H1 (cell line): ENCODE results near the gene SLC35E3. TPM values are rescaled to one million over a fixed set of nuclear protein-coding genes. Genes with fewer than 3 reads are reported as not detected.

Experiments
- CTCF ChIA-PET: fragments of 300-600 bp; sonication (Branson Sonifier 250); formaldehyde crosslinking; loops from one replicate; lab custom pipeline; 2021; ENCODE audit not compliant: partially characterized antibody; lab: Charles Lee
- POLR2A ChIA-PET: fragments of 300-600 bp; sonication (Branson Sonifier 250); formaldehyde crosslinking; loops from one replicate; lab custom pipeline; 2021; ENCODE audit warnings: inconsistent platforms; ENCODE audit not compliant: partially characterized antibody; lab: Charles Lee
- DNase-seq, 2 experiments: peaks; one replicate each; pipeline versions ENCODE4 v3.0.0 to v3.0.0-alpha.2; 2010 to 2022; ENCODE audit warnings: low spot score in 2 of 2, low read depth in 1 of 2, mixed read lengths in 1 of 2
- FAIRE-seq: peaks from 2 replicates; lab custom pipeline; 2011; peaks lifted over from hg19 to GRCh38; lab: Jason Lieb, UNC
- H2AFZ ChIP-seq: 2 replicates; pipeline ENCODE4 v1.8.1; 2012; ENCODE audit warnings: low read length, inconsistent platforms
- H2AK5ac ChIP-seq: 2 replicates; pipeline ENCODE4 v1.6.1; 2013; ENCODE audit warnings: low read depth, low read length
- H2BK120ac ChIP-seq: replicated peaks from 2 replicates; pipeline ENCODE3; 2013; ENCODE audit warnings: low read depth, low read length, inconsistent platforms
- H2BK12ac ChIP-seq: 2 replicates; pipeline ENCODE4 v1.6.1; 2013; ENCODE audit warnings: low read depth, low read length
- H2BK15ac ChIP-seq: 2 replicates; pipeline ENCODE4 v1.6.1; 2013; ENCODE audit warnings: low read length
- H2BK20ac ChIP-seq: 2 replicates; pipeline ENCODE4 v1.6.1; 2013; ENCODE audit warnings: low read length
- H2BK5ac ChIP-seq: 2 replicates; pipeline ENCODE4 v1.6.1; 2013; ENCODE audit warnings: low read depth, low read length
- H3K14ac ChIP-seq: 2 replicates; pipeline ENCODE4 v1.6.1; 2013; ENCODE audit warnings: inconsistent platforms; ENCODE audit not compliant: insufficient read length
- H3K18ac ChIP-seq: 2 replicates; pipeline ENCODE4 v1.6.1; 2013; ENCODE audit warnings: low read length; ENCODE audit errors: extremely low read depth
- H3K23ac ChIP-seq: 2 replicates; pipeline ENCODE4 v1.6.1; 2013; ENCODE audit warnings: inconsistent platforms; ENCODE audit not compliant: insufficient read length
- H3K23me2 ChIP-seq: 2 replicates; pipeline ENCODE4 v1.6.1; 2013; ENCODE audit warnings: low read depth, low read length
- H3K27ac ChIP-seq: 2 replicates; pipeline ENCODE4 v1.6.1; 2011; ENCODE audit warnings: low read depth, low read length, inconsistent platforms
- H3K27me3 ChIP-seq, 4 experiments: replicated peaks in 1 of 4; 1 replicate in 1 of 4; 2 replicates in 3 of 4; pipeline versions ENCODE4 v1.6.1 to v1.8.1; 2011 to 2013; ENCODE audit warnings: low read length in 3 of 4, mild to moderate bottlenecking in 3 of 4, inconsistent platforms in 2 of 4, mixed read lengths in 2 of 4, moderate library complexity in 1 of 4; ENCODE audit not compliant: control insufficient read depth in 3 of 4, insufficient read depth in 3 of 4; ENCODE audit errors: extremely low read depth in 1 of 4
- H3K36me3 ChIP-seq, 4 experiments: 2 replicates each; pipeline versions ENCODE4 v1.6.1 to v1.8.1; 2011 to 2013; ENCODE audit warnings: mild to moderate bottlenecking in 4 of 4, low read length in 3 of 4, moderate library complexity in 2 of 4, control low read depth in 1 of 4, inconsistent platforms in 1 of 4; ENCODE audit not compliant: insufficient read depth in 4 of 4, control insufficient read depth in 2 of 4
- H3K4ac ChIP-seq: replicated peaks from 2 replicates; pipeline ENCODE3; 2013; ENCODE audit warnings: low read length, low read depth, mixed read lengths, inconsistent platforms; ENCODE audit not compliant: insufficient read length
- H3K4me1 ChIP-seq, 4 experiments: replicated peaks in 1 of 4; 1 replicate in 1 of 4; 2 replicates in 3 of 4; pipeline versions ENCODE4 v1.6.1 to v1.8.1; 2011 to 2013; ENCODE audit warnings: low read length in 3 of 4, inconsistent platforms in 2 of 4, mixed read lengths in 1 of 4; ENCODE audit not compliant: insufficient read depth in 4 of 4, control insufficient read depth in 3 of 4
- H3K4me2 ChIP-seq, 2 experiments: 2 replicates each; pipeline versions ENCODE4 v1.6.1 to v1.8.1; 2011 to 2013; ENCODE audit warnings: low read depth in 2 of 2, low read length in 2 of 2, control low read depth in 1 of 2, inconsistent platforms in 1 of 2, mild to moderate bottlenecking in 1 of 2; ENCODE audit not compliant: insufficient read depth in 1 of 2
- H3K4me3 ChIP-seq, 4 experiments: fragments of 200-600, 300-600 bp in 1 of 4; sonication (generic), shearing (Covaris generic), sonication (Bioruptor Twin) in 1 of 4; 2 replicates each; pipeline versions ENCODE4 v1.5.1 to v1.8.1; 2011 to 2016; ENCODE audit warnings: low read length in 4 of 4, low read depth in 3 of 4, control low read depth in 2 of 4, inconsistent platforms in 2 of 4, mild to moderate bottlenecking in 2 of 4, mixed read lengths in 1 of 4, moderate library complexity in 1 of 4; ENCODE audit not compliant: insufficient read depth in 2 of 4; ENCODE audit errors: extremely low read depth in 1 of 4
- H3K56ac ChIP-seq: replicated peaks from 2 replicates; pipeline ENCODE3; 2013; ENCODE audit warnings: low read depth, mild to moderate bottlenecking, mixed read lengths, low read length, inconsistent platforms; ENCODE audit not compliant: insufficient read length
- H3K79me1 ChIP-seq: 2 replicates; pipeline ENCODE4 v1.6.1; 2013; ENCODE audit warnings: low read depth, low read length, control low read depth
- H3K79me2 ChIP-seq, 2 experiments: 2 replicates each; pipeline versions ENCODE4 v1.6.1 to v1.8.1; 2012 to 2013; ENCODE audit warnings: low read length in 2 of 2, mild to moderate bottlenecking in 2 of 2, inconsistent platforms in 1 of 2; ENCODE audit not compliant: insufficient read depth in 2 of 2, control insufficient read depth in 1 of 2
- H3K9ac ChIP-seq, 4 experiments: replicated peaks in 1 of 4; 1 replicate in 1 of 4; 2 replicates in 3 of 4; pipeline versions ENCODE4 v1.6.1 to v1.8.1; 2011 to 2013; ENCODE audit warnings: low read depth in 3 of 4, low read length in 3 of 4, control low read depth in 2 of 4, mild to moderate bottlenecking in 2 of 4, moderate library complexity in 2 of 4, inconsistent platforms in 1 of 4; ENCODE audit errors: extremely low read depth in 1 of 4
- H3K9me3 ChIP-seq, 2 experiments: 2 replicates each; pipeline versions ENCODE4 v1.6.1 to v1.8.1; 2012 to 2013; ENCODE audit warnings: mild to moderate bottlenecking in 2 of 2, moderate library complexity in 2 of 2, control low read depth in 1 of 2, inconsistent platforms in 1 of 2, low read depth in 1 of 2, low read length in 1 of 2, mixed read lengths in 1 of 2; ENCODE audit not compliant: insufficient read depth in 2 of 2
- H4K20me1 ChIP-seq, 2 experiments: replicated peaks in 1 of 2; 2 replicates each; pipeline versions ENCODE3 to v1.8.1; 2011 to 2013; ENCODE audit warnings: inconsistent platforms in 2 of 2, low read length in 2 of 2, mild to moderate bottlenecking in 1 of 2; ENCODE audit not compliant: insufficient read depth in 2 of 2, control insufficient read depth in 1 of 2
- H4K5ac ChIP-seq: 2 replicates; pipeline ENCODE4 v1.6.1; 2013; ENCODE audit warnings: low read length, low read depth, mixed read lengths, inconsistent platforms; ENCODE audit not compliant: insufficient read length
- H4K8ac ChIP-seq: 2 replicates; pipeline ENCODE4 v1.8.0; 2013; ENCODE audit warnings: mild to moderate bottlenecking, moderate library complexity, low read length, inconsistent platforms; ENCODE audit not compliant: insufficient read depth; ENCODE audit errors: extremely low read depth
- H4K91ac ChIP-seq: replicated peaks from 2 replicates; pipeline ENCODE3; 2013; ENCODE audit warnings: low read length, mixed read lengths, inconsistent platforms; ENCODE audit not compliant: insufficient read length
- ATF2 ChIP-seq: IDR thresholded peaks from 2 replicates; pipeline ENCODE4 v1.6.1; 2012; ENCODE audit warnings: low read length, inconsistent platforms
- BRCA1 ChIP-seq: IDR thresholded peaks from 2 replicates; pipeline ENCODE4 v1.6.1; 2012; ENCODE audit warnings: low read depth, low read length, improper control_type of control experiment
- CBX5 ChIP-seq: fragments of 300-800, 300-1000 bp; sonication (generic); IDR thresholded peaks from 2 replicates; pipeline ENCODE4 v1.7.1; 2016; ENCODE audit warnings: antibody characterized with exemption, low read length, low read depth
- EZH2 ChIP-seq: fragments of 200-600 bp; sonication (generic); IDR thresholded peaks from 2 replicates; pipeline ENCODE4 v1.7.1; 2012; ENCODE audit warnings: low read depth, mild to moderate bottlenecking, moderate library complexity, low read length, inconsistent platforms; ENCODE audit not compliant: severe bottlenecking
- MAFK ChIP-seq: IDR thresholded peaks from 2 replicates; pipeline ENCODE4 v1.6.1; 2012; ENCODE audit warnings: low read depth, mild to moderate bottlenecking, improper control_type of control experiment, low read length
- RFX5 ChIP-seq: IDR thresholded peaks from 2 replicates; pipeline ENCODE4 v1.6.1; 2011; ENCODE audit warnings: low read depth, low read length, improper control_type of control experiment, borderline replicate concordance
- RNF2 ChIP-seq: fragments of 200-900, 300-1000 bp; sonication (generic); IDR thresholded peaks from 2 replicates; pipeline ENCODE4 v1.7.1; 2016; ENCODE audit warnings: borderline replicate concordance, low read depth, mild to moderate bottlenecking, antibody characterized with exemption, low read length; ENCODE audit not compliant: poor library complexity, severe bottlenecking; ENCODE audit errors: missing control alignments
- SIRT6 ChIP-seq: IDR thresholded peaks from one replicate; pipeline ENCODE4 v1.7.1; 2012; ENCODE audit warnings: low read length, inconsistent platforms
- SP2 ChIP-seq: IDR thresholded peaks from 2 replicates; pipeline ENCODE4 v1.6.1; 2012; ENCODE audit warnings: mild to moderate bottlenecking, low read length, inconsistent platforms
- USF2 ChIP-seq: IDR thresholded peaks from 2 replicates; pipeline ENCODE4 v1.6.1; 2011; ENCODE audit warnings: low read length, improper control_type of control experiment
- ZNF274 ChIP-seq: IDR thresholded peaks from 2 replicates; pipeline ENCODE4 v1.7.0; 2012; ENCODE audit warnings: low read length, borderline replicate concordance; ENCODE audit errors: extremely low read depth
- WGBS, 2 experiments: shearing (Covaris generic) in 1 of 2; methylation state at CpG; one replicate each; pipeline versions ENCODE4 v1.1.6 to v1.1.7; 2013 to 2015; ENCODE audit warnings: low lambda C conversion rate in 2 of 2, mixed read lengths in 2 of 2, inconsistent platforms in 1 of 2, low coverage in 1 of 2, missing lambda C conversion rate in 1 of 2; ENCODE audit not compliant: insufficient replicate concordance in 2 of 2, insufficient coverage in 1 of 2, insufficient read length in 1 of 2; ENCODE audit errors: extremely low coverage in 1 of 2, missing lambda C conversion rate in 1 of 2; 5-methylcytosine and 5-hydroxymethylcytosine counted together
- polyA plus RNA-seq, 7 experiments: library from polyadenylated mRNA; depleted of rRNA in 3 of 7; stranded (reverse) in 5 of 7; unstranded in 2 of 7; fragments of >200 nt in 5 of 7; fragments of 200-250 nt in 2 of 7; gene quantifications; 1 replicate in 5 of 7; 2 replicates in 1 of 7; 4 replicates in 1 of 7; pipeline versions ENCODE4 v1.2.1 to v1.2.3, GENCODE V29; 2011 to 2013; ENCODE audit warnings: missing spikeins in 2 of 7, mixed read lengths in 2 of 7
- total RNA-seq: library from RNA; stranded (reverse); fragmentation: NEBNext Ultra II Directional; extraction: Animal tissue kit (Norgen Biotek cat#: 25700); gene quantifications from 2 replicates; pipeline ENCODE4 v1.2.1, GENCODE V29; 2021

The SLC35E3 gene
- total and polyA plus RNA-seq, 2 of the 8 experiments (the other 6 are each of a cell fraction or from before 2014, with no cell fraction given) = 10.0 to 10.9 TPM

GRCh38 chr12:68828672-68829068, 82.7 kb downstream of the SLC35E3 start:
- no peak overlapping the region for H3K23ac ChIP-seq
- no peak overlapping the region for H3K14ac ChIP-seq
- H2BK5ac ChIP-seq = no peak overlapping the region
- peaks cover 0 to 4% of the 10 kb centered on the region in 2 experiments; a peak in 1 of 4 replicates for H3K79me2 ChIP-seq
- no peak overlapping the region for H2BK12ac ChIP-seq
- no peak overlapping the region for H3K9ac ChIP-seq
- FAIRE-seq (no peak), DNase-seq (no peak)
- peaks cover 8 to 89% (median 38%) of the 10 kb centered on the region in 4 experiments; a peak in 7 of 8 replicates for H3K36me3 ChIP-seq
- no peaks in the 10 kb centered on the region for H3K79me1 ChIP-seq
- H2BK15ac ChIP-seq = no peak overlapping the region
- H2BK120ac ChIP-seq = no peak overlapping the region
- H3K27me3 ChIP-seq = no peaks in the 10 kb centered on the region
- no peak overlapping the region for H3K4me2 ChIP-seq
- H4K5ac ChIP-seq = no peak overlapping the region
- H4K91ac ChIP-seq = no peak overlapping the region
- no peak overlapping the region for H3K18ac ChIP-seq
- no peaks in the 10 kb centered on the region for H3K23me2 ChIP-seq
- H3K9me3 ChIP-seq = no peaks in the 10 kb centered on the region
- H4K20me1 ChIP-seq = peaks cover 2 to 4% of the 10 kb centered on the region in 2 experiments
- H3K56ac ChIP-seq = no peak overlapping the region
- no peak overlapping the region for H2BK20ac ChIP-seq
- H4K8ac ChIP-seq = no peak overlapping the region
- no peak overlapping the region for H3K4me3 ChIP-seq
- ChIA-PET CTCF (interaction anchor here (0.8 to 1.4 kb wide), 4 partner anchors 11 to 241 kb away, joined by 3 to 5 read pairs (median 4); partner anchors contain the start of gene MDM2), POLR2A (interaction anchor here (0.9 to 1.6 kb wide), 4 partner anchors 10 to 21 kb away, joined by 3 to 12 read pairs (median 6); partner anchors contain the start of gene MDM2)
- H2AFZ ChIP-seq = no peak overlapping the region
- H3K27ac ChIP-seq = no peak overlapping the region
- 91% methylated on average over 7 of the region's 7 CpGs; no CpG with 5 or more reads in 1 of the 2 experiments for WGBS, 2 experiments
- H2AK5ac ChIP-seq = no peak overlapping the region
- peaks cover 0 to 3% (median 1%) of the 10 kb centered on the region in 4 experiments; a peak in 1 of 7 replicates for H3K4me1 ChIP-seq
- no peak overlapping the region for H3K4ac ChIP-seq
- TF ChIP-seq BRCA1 (no peak), CBX5 (no peak), ATF2 (no peak), ZNF274 (no peak), USF2 (no peak), SIRT6 (no peak), RFX5 (no peak), EZH2 (no peak), MAFK (no peak), SP2 (no peak), RNF2 (no peak)
